Activated CD4-positive, alpha-beta T cell treated with anti-CD3 and anti-CD28 coated beads for 36 hours (primary cell): ENCODE results near the gene EEA1. TPM values are rescaled to one million over a fixed set of nuclear protein-coding genes. Genes with fewer than 3 reads are reported as not detected.
"Not testable (repeated sequence)": the region's sequence is repeated elsewhere in the genome, so short reads cannot be mapped to it uniquely, and the experiment has no call there.

Experiments
- ATAC-seq: fragments of 200-7000 bp; cut with Tn5 transposase; one replicate; pipeline ENCODE4 v1.10.0; 2021; ENCODE audit warnings: mild to moderate bottlenecking, moderate library complexity
- CTCF ChIA-PET: fragments of 350-600 bp; sonication (Branson Sonifier 250); formaldehyde crosslinking; loops from one replicate; lab custom pipeline; 2021; ENCODE audit warnings: antibody characterized with exemption; lab: Charles Lee
- POLR2A ChIA-PET: fragments of 350-600 bp; sonication (Branson Sonifier 250); formaldehyde crosslinking; loops from one replicate; lab custom pipeline; 2021; ENCODE audit warnings: antibody characterized with exemption, inconsistent platforms; lab: Charles Lee
- DNase-seq: peaks from one replicate; pipeline ENCODE4 v3.0.0-alpha.2; 2020
- H3K27ac Mint-ChIP-seq: one replicate; pipeline ENCODE4 v1.8.0; 2021; ENCODE audit warnings: mixed read lengths
- H3K27me3 Mint-ChIP-seq: one replicate; pipeline ENCODE4 v1.8.0; 2021; ENCODE audit warnings: mixed read lengths
- H3K36me3 Mint-ChIP-seq: one replicate; pipeline ENCODE4 v1.8.0; 2021; ENCODE audit warnings: low read depth, mixed read lengths
- H3K4me1 Mint-ChIP-seq: one replicate; pipeline ENCODE4 v1.8.0; 2021; ENCODE audit warnings: mixed read lengths
- H3K4me3 Mint-ChIP-seq: one replicate; pipeline ENCODE4 v1.8.0; 2021; ENCODE audit warnings: mild to moderate bottlenecking, moderate library complexity, mixed read lengths
- H3K9me3 Mint-ChIP-seq: one replicate; pipeline ENCODE4 v1.8.0; 2021; ENCODE audit warnings: low read depth, mixed read lengths
- intact Hi-C, 2 experiments: fragments of 100-400 bp; cut with DNase I in 1 of 2; cut with micrococcal nuclease in 1 of 2; formaldehyde crosslinking; loops; one replicate each; pipeline versions ENCODE4 v1.14.2 to v1.15.1; 2022 to 2024; cut with DNase I, micrococcal nuclease
- total RNA-seq, 2 experiments: library from RNA; stranded (reverse); gene quantifications; one replicate each; pipeline ENCODE4 v1.2.3, GENCODE V29; 2021

EEA1 gene
- total RNA-seq, 2 experiments from 2014 or later: 20.2 to 33.2 TPM

- DNase-seq: no peak
- H3K27ac Mint-ChIP-seq: no peak overlapping the region
Measured at GRCh38 chr12:92753976-92754885, 174.9 kb downstream of the EEA1 start.

GRCh38 chr12:92749691-92750090 lies 179.4 kb downstream of the EEA1 start:
- intact Hi-C loops, H3K27me3 Mint-ChIP-seq, CTCF ChIA-PET, POLR2A ChIA-PET, H3K9me3 Mint-ChIP-seq, ATAC-seq, H3K27ac Mint-ChIP-seq, DNase-seq, H3K4me1 Mint-ChIP-seq, H3K36me3 Mint-ChIP-seq, H3K4me3 Mint-ChIP-seq: not testable (repeated sequence)

More at GRCh38 chr12:92753976-92754885, 174.9 kb downstream of the EEA1 start:
- ChIA-PET POLR2A (no interaction called here), CTCF (no interaction called here)
- Mint-ChIP-seq H3K4me1 (no peaks in the 10 kb centered on the region), H3K9me3 (no peaks in the 10 kb centered on the region), H3K36me3 (no peaks in the 10 kb centered on the region), H3K4me3 (no peak overlapping the region), H3K27me3 (peaks cover 9% of the 10 kb centered on the region)
- ATAC-seq: no peak
- intact Hi-C loops: no loop called here

GRCh38 chr12:92747151-92747550 lies 181.9 kb downstream of the EEA1 start:
- H3K4me1 Mint-ChIP-seq: peaks cover 5% of the 10 kb centered on the region
- ChIA-PET CTCF (no interaction called here), POLR2A (no interaction called here)
- ATAC-seq: no peak
- no peak overlapping the region for H3K27ac Mint-ChIP-seq
- H3K4me3 Mint-ChIP-seq: no peak overlapping the region
- H3K27me3 Mint-ChIP-seq: peaks cover 3% of the 10 kb centered on the region
- intact Hi-C loops: no loop called here
- DNase-seq: no peak
- no peaks in the 10 kb centered on the region for H3K36me3 Mint-ChIP-seq
- no peaks in the 10 kb centered on the region for H3K9me3 Mint-ChIP-seq

GRCh38 chr12:92745856-92746550 lies 183.1 kb downstream of the EEA1 start:
- ChIA-PET POLR2A (no interaction called here), CTCF (interaction anchor here (0.6 kb wide), 1 partner anchor 582 kb away, joined by 3 read pairs; no protein-coding TSS in a partner anchor)
- no peaks in the 10 kb centered on the region for H3K36me3 Mint-ChIP-seq
- ATAC-seq (no peak), DNase-seq (no peak)
- peaks cover 5% of the 10 kb centered on the region for H3K4me1 Mint-ChIP-seq
- intact Hi-C loops: no loop called here
- H3K27me3 Mint-ChIP-seq: peaks cover 3% of the 10 kb centered on the region
- H3K4me3 Mint-ChIP-seq: no peak overlapping the region
- H3K9me3 Mint-ChIP-seq: no peaks in the 10 kb centered on the region
- H3K27ac Mint-ChIP-seq: no peak overlapping the region

GRCh38 chr12:92743026-92743425 lies 186.1 kb downstream of the EEA1 start:
- intact Hi-C loops: no loop called here
- DNase-seq (no peak), ATAC-seq (no peak)
- peaks cover 5% of the 10 kb centered on the region for H3K4me1 Mint-ChIP-seq
- peaks cover 3% of the 10 kb centered on the region for H3K27me3 Mint-ChIP-seq
- CTCF ChIA-PET: interaction anchor here (0.9 to 1.0 kb wide), 2 partner anchors 14 to 18 kb away, joined by 3 to 4 read pairs; no protein-coding TSS in a partner anchor
- no peak overlapping the region for H3K4me3 Mint-ChIP-seq
- H3K36me3 Mint-ChIP-seq: no peaks in the 10 kb centered on the region
- POLR2A ChIA-PET: no interaction called here
- H3K27ac Mint-ChIP-seq: no peak overlapping the region
- H3K9me3 Mint-ChIP-seq: no peaks in the 10 kb centered on the region

GRCh38 chr12:92740411-92740810 lies 188.7 kb downstream of the EEA1 start:
- ChIA-PET CTCF (no interaction called here), POLR2A (no interaction called here)
- intact Hi-C loops: no loop called here

GRCh38 chr12:92739113-92739512 lies 190.0 kb downstream of the EEA1 start:
- DNase-seq (no peak), ATAC-seq (no peak)
- peaks cover 8% of the 10 kb centered on the region for H3K27me3 Mint-ChIP-seq
- H3K4me1 Mint-ChIP-seq: peaks cover 6% of the 10 kb centered on the region
- H3K36me3 Mint-ChIP-seq: no peaks in the 10 kb centered on the region
- intact Hi-C loops: no loop called here
- CTCF ChIA-PET: interaction anchor here (0.6 kb wide), 2 partner anchors 1093 to 1357 kb away, joined by 3 to 4 read pairs; no protein-coding TSS in a partner anchor
- H3K27ac Mint-ChIP-seq: no peak overlapping the region
- POLR2A ChIA-PET: no interaction called here
- no peaks in the 10 kb centered on the region for H3K9me3 Mint-ChIP-seq
- no peak overlapping the region for H3K4me3 Mint-ChIP-seq

More at GRCh38 chr12:92740411-92740810, 188.7 kb downstream of the EEA1 start:
- H3K36me3 Mint-ChIP-seq: no peaks in the 10 kb centered on the region
- no peaks in the 10 kb centered on the region for H3K9me3 Mint-ChIP-seq
- no peak overlapping the region for H3K4me3 Mint-ChIP-seq
- H3K27ac Mint-ChIP-seq: no peak overlapping the region
- peaks cover 6% of the 10 kb centered on the region for H3K4me1 Mint-ChIP-seq
- no peak for DNase-seq
- H3K27me3 Mint-ChIP-seq: peaks cover 3% of the 10 kb centered on the region
- ATAC-seq: no peak

GRCh38 chr12:92737855-92738850 lies 190.9 kb downstream of the EEA1 start:
- H3K27me3 Mint-ChIP-seq: peaks cover 8% of the 10 kb centered on the region
- ATAC-seq (no peak), DNase-seq (no peak)
- H3K9me3 Mint-ChIP-seq: no peaks in the 10 kb centered on the region
- H3K4me1 Mint-ChIP-seq: peaks cover 6% of the 10 kb centered on the region
- CTCF ChIA-PET: interaction anchor here (0.6 kb wide), 1 partner anchor 1094 kb away, joined by 4 read pairs; no protein-coding TSS in a partner anchor
- POLR2A ChIA-PET: no interaction called here
- H3K4me3 Mint-ChIP-seq: no peak overlapping the region
- H3K27ac Mint-ChIP-seq: no peak overlapping the region
- H3K36me3 Mint-ChIP-seq: no peaks in the 10 kb centered on the region
- intact Hi-C loops: no loop called here

- ATAC-seq: no peak
Measured at GRCh38 chr12:92736605-92737004, 192.5 kb downstream of the EEA1 start.

GRCh38 chr12:92735131-92735721 lies 193.9 kb downstream of the EEA1 start:
- H3K4me3 Mint-ChIP-seq: no peak overlapping the region
- ATAC-seq: peak; percentile 64
- H3K27ac Mint-ChIP-seq: no peak overlapping the region
- H3K9me3 Mint-ChIP-seq: no peaks in the 10 kb centered on the region
- intact Hi-C loops: no loop called here
- POLR2A ChIA-PET: no interaction called here
- DNase-seq: peak; percentile 18
- CTCF ChIA-PET: no interaction called here
- H3K27me3 Mint-ChIP-seq: peaks cover 8% of the 10 kb centered on the region
- H3K36me3 Mint-ChIP-seq: no peaks in the 10 kb centered on the region
- peaks cover 6% of the 10 kb centered on the region for H3K4me1 Mint-ChIP-seq

More at GRCh38 chr12:92736605-92737004, 192.5 kb downstream of the EEA1 start:
- ChIA-PET POLR2A (no interaction called here), CTCF (no interaction called here)
- Mint-ChIP-seq H3K36me3 (no peaks in the 10 kb centered on the region), H3K4me1 (peaks cover 6% of the 10 kb centered on the region), H3K27ac (no peak overlapping the region), H3K27me3 (peaks cover 8% of the 10 kb centered on the region), H3K4me3 (no peak overlapping the region), H3K9me3 (no peaks in the 10 kb centered on the region)
- no peak for DNase-seq
- intact Hi-C loops: no loop called here
